ENCODE results near the gene RUSF1. TPM values are rescaled to one million over a fixed set of nuclear protein-coding genes. Genes with fewer than 3 reads are reported as not detected.
"Not testable (repeated sequence)": the region's sequence is repeated elsewhere in the genome, so short reads cannot be mapped to it uniquely, and the experiment has no call there.

Gene RUSF1
- total RNA-seq, 8 experiments from 2014 or later, result 36.8 to 82.0 (median 56.6) TPM

- no peak for ATAC-seq (replicated peaks in 6 of 8)
- in situ Hi-C loops (cut with MboI; ENCODE audit: low pct_unique_long_range_greater_than_20kb in 2 of 9, low sequenced_read_pairs in 9 of 9, unreplicated experiment in 9 of 9), result no loop called here
- Histone ChIP-seq H3K4me1 (replicated peaks in 1 of 2) (no peaks in the 10 kb centered on the region), H3K4me3 (no peak overlapping the region), H3K27ac (no peak overlapping the region)
- 75 to 100% (median 92%) methylated on average over 1 to 5 of the region's 8 CpGs; no CpG with 5 or more reads in 6 of the 10 experiments for WGBS, 10 experiments
Observed at GRCh38 chr16:31491778-31492418, 16.3 kb downstream of the RUSF1 start.

DNA sequence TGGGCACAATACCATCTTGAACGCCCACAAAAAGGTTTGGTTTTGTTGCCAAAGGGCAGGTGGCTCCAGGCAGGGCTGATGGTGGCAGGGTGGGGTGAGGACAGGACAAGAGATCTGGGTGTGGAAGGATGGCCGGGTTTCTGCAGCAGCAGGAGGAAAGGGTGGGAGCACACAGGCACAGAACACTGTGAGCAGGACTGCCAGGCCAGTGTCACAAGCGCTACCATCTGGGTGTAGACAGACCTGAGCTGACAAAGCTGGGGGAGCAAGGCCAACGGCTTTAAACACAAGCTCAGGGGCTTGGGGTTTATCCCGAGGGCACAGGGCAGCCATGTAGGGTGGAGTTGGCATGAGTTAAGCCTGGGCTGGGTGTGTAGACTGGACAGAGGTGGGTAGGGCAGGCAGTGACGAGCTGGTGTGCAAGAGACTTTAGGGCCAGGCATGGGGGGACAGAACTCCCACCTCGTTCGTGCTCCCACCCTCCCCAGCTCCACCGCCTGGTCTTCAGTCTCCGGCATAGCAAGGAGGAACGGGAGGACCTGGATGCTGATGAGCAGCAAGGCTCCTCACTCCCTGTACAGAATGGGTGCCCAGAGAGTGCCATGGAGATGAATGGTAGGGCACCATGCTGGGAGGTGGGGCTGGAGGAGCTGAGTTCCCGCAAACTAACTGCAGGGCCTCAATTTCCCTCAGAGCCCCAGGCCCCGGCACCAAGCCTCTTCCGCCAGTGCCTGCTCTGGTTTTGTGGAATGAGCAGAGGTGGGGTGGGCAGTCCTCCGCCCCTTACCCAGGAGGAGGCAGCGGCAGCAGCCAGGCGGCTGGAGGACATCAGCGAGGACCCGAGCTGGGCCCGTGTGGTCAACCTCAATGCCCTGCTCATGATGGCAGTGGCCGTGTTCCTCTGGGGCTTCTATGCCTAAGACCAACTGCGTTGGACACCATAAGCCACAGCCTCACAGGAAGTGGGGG lies 18.3 kb downstream of the RUSF1 start:
- Histone ChIP-seq H3K27ac (no peak overlapping the region), H3K4me3 (no peak overlapping the region), H3K4me1 (replicated peaks in 1 of 2) (peaks cover 0 to under 1% of the 10 kb centered on the region in 2 donors)
- 62 to 92% (median 88%) methylated on average over 6 to 15 of the region's 22 CpGs; no CpG with 5 or more reads in 6 of the 10 experiments for WGBS, 10 experiments
- in situ Hi-C loops (cut with MboI; ENCODE audit: low pct_unique_long_range_greater_than_20kb in 2 of 9, low sequenced_read_pairs in 9 of 9, unreplicated experiment in 9 of 9), result no loop called here
- no peak for ATAC-seq (replicated peaks in 6 of 8)

- in situ Hi-C loops (cut with MboI; ENCODE audit: low pct_unique_long_range_greater_than_20kb in 2 of 9, low sequenced_read_pairs in 9 of 9, unreplicated experiment in 9 of 9), result no loop called here
- H3K27ac ChIP-seq, result no peak overlapping the region
- H3K4me1 ChIP-seq (replicated peaks in 1 of 2), result peaks cover 0 to 6% of the 10 kb centered on the region in 2 donors
- 86 to 100% (median 93%) methylated on average over 1 to 4 of the region's 7 CpGs; no CpG with 5 or more reads in 5 of the 10 experiments for WGBS, 10 experiments
- H3K4me3 ChIP-seq, result no peak overlapping the region
- ATAC-seq (replicated peaks in 6 of 8), result no peak
Observed at GRCh38 chr16:31489298-31489564, 19.0 kb downstream of the RUSF1 start.

DNA sequence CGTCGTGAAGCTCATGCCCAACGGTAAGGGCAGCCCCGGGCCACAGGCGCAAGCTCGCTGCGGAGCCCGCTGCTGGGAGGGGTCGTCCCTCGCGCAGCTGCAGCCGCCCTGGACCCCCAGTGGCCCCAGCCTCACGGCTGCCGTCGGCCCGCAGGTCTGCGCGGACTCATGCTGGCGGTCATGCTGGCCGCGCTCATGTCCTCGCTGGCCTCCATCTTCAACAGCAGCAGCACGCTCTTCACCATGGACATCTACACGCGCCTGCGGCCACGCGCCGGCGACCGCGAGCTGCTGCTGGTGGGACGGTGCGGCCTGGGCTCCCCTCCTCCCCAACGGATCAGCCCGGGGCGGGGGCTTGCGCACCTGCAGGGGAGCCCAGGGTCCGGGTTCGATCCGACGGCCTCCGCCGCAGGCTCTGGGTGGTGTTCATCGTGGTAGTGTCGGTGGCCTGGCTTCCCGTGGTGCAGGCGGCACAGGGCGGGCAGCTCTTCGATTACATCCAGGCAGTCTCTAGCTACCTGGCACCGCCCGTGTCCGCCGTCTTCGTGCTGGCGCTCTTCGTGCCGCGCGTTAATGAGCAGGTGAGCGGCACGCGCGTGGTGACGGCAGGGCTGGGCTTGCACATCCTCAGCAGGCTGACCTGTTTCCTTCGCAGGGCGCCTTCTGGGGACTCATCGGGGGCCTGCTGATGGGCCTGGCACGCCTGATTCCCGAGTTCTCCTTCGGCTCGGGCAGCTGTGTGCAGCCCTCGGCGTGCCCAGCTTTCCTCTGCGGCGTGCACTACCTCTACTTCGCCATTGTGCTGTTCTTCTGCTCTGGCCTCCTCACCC lies 19.5 kb downstream of the RUSF1 start:
- ATAC-seq (replicated peaks in 6 of 8), result peak in 2 of 8 experiments; percentile 2 to 9
- H3K27ac ChIP-seq, result no peak overlapping the region
- in situ Hi-C loops (cut with MboI; ENCODE audit: low pct_unique_long_range_greater_than_20kb in 2 of 9, low sequenced_read_pairs in 9 of 9, unreplicated experiment in 9 of 9), result no loop called here
- peaks cover 0 to 6% of the 10 kb centered on the region in 2 donors for H3K4me1 ChIP-seq (replicated peaks in 1 of 2)
- 20 to 100% (median 87%) methylated on average over 1 to 7 of the region's 77 CpGs; no CpG with 5 or more reads in 6 of the 10 experiments for WGBS, 10 experiments
- H3K4me3 ChIP-seq, result peak overlapping the region; percentile 30 to 44 (median 35)

GRCh38 chr16:31487720-31488467 lies 20.3 kb downstream of the RUSF1 start:
- peaks cover 0 to 6% of the 10 kb centered on the region in 2 donors for H3K4me1 ChIP-seq (replicated peaks in 1 of 2)
- peak overlapping the region; percentile 30 to 44 (median 35) for H3K4me3 ChIP-seq
- peak; percentile 67 to 90 (median 86) for ATAC-seq (replicated peaks in 6 of 8)
- 0% methylated on average over 2 to 4 of the region's 60 CpGs; no CpG with 5 or more reads in 8 of the 10 experiments for WGBS, 10 experiments
- no peak overlapping the region for H3K27ac ChIP-seq
- in situ Hi-C loops (cut with MboI; ENCODE audit: low pct_unique_long_range_greater_than_20kb in 2 of 9, low sequenced_read_pairs in 9 of 9, unreplicated experiment in 9 of 9), result no loop called here

- 0 to 100% (median 25%) methylated on average over 1 to 26 of the region's 48 CpGs; no CpG with 5 or more reads in 1 of the 10 experiments for WGBS, 10 experiments
- Histone ChIP-seq H3K27ac (no peak overlapping the region), H3K4me3 (peak overlapping the region; percentile 30 to 44 (median 35)), H3K4me1 (replicated peaks in 1 of 2) (peaks cover 0 to 6% of the 10 kb centered on the region in 2 donors)
- in situ Hi-C loops (cut with MboI; ENCODE audit: low pct_unique_long_range_greater_than_20kb in 2 of 9, low sequenced_read_pairs in 9 of 9, unreplicated experiment in 9 of 9), result no loop called here
- ATAC-seq (replicated peaks in 6 of 8), result peak in 6 of 8 experiments; percentile 1 to 36 (median 33)
Observed at GRCh38 chr16:31487071-31487719, 21.0 kb downstream of the RUSF1 start.

- 81 to 100% (median 93%) methylated on average over 4 to 5 of the region's 5 CpGs; no CpG with 5 or more reads in 6 of the 10 experiments for WGBS, 10 experiments
- Histone ChIP-seq H3K27ac (no peak overlapping the region), H3K4me1 (replicated peaks in 1 of 2) (peaks cover 0 to 6% of the 10 kb centered on the region in 2 donors), H3K4me3 (no peak overlapping the region)
- no peak for ATAC-seq (replicated peaks in 6 of 8)
- in situ Hi-C loops (cut with MboI; ENCODE audit: low pct_unique_long_range_greater_than_20kb in 2 of 9, low sequenced_read_pairs in 9 of 9, unreplicated experiment in 9 of 9), result no loop called here
Observed at GRCh38 chr16:31486045-31486444, 22.1 kb downstream of the RUSF1 start.

- no peak for ATAC-seq (replicated peaks in 6 of 8)
- WGBS, 10 experiments, result 40 to 88% (median 58%) methylated on average over 1 to 11 of the region's 17 CpGs; no CpG with 5 or more reads in 4 of the 10 experiments
- in situ Hi-C loops (cut with MboI; ENCODE audit: low pct_unique_long_range_greater_than_20kb in 2 of 9, low sequenced_read_pairs in 9 of 9, unreplicated experiment in 9 of 9), result no loop called here
Observed at GRCh38 chr16:31485571-31485970, 22.6 kb downstream of the RUSF1 start.

GRCh38 chr16:31484491-31485171 lies 23.6 kb downstream of the RUSF1 start:
- in situ Hi-C loops (cut with MboI; ENCODE audit: low pct_unique_long_range_greater_than_20kb in 2 of 9, low sequenced_read_pairs in 9 of 9, unreplicated experiment in 9 of 9), result no loop called here

More at GRCh38 chr16:31485571-31485970, 22.6 kb downstream of the RUSF1 start:
- H3K27ac ChIP-seq, result no peak overlapping the region
- peaks cover 0 to 6% of the 10 kb centered on the region in 2 donors for H3K4me1 ChIP-seq (replicated peaks in 1 of 2)
- no peak overlapping the region for H3K4me3 ChIP-seq

GRCh38 chr16:31484048-31484447 lies 24.1 kb downstream of the RUSF1 start:
- in situ Hi-C loops (cut with MboI; ENCODE audit: low pct_unique_long_range_greater_than_20kb in 2 of 9, low sequenced_read_pairs in 9 of 9, unreplicated experiment in 9 of 9); H3K4me3 ChIP-seq; ATAC-seq (replicated peaks in 6 of 8); H3K4me1 ChIP-seq (replicated peaks in 1 of 2); H3K27ac ChIP-seq: not testable (repeated sequence)
- 51 to 88% (median 80%) methylated on average over 1 to 4 of the region's 4 CpGs; no CpG with 5 or more reads in 6 of the 10 experiments for WGBS, 10 experiments

More at GRCh38 chr16:31484491-31485171, 23.6 kb downstream of the RUSF1 start:
- ATAC-seq (replicated peaks in 6 of 8), result peak in 7 of 8 experiments; percentile 7 to 65 (median 15)
- H3K27ac ChIP-seq, result no peak overlapping the region
- peaks cover 0 to 6% of the 10 kb centered on the region in 2 donors for H3K4me1 ChIP-seq (replicated peaks in 1 of 2)
- H3K4me3 ChIP-seq, result no peak overlapping the region
- WGBS, 10 experiments, result 0 to 67% (median 11%) methylated on average over 1 to 5 of the region's 14 CpGs; no CpG with 5 or more reads in 1 of the 10 experiments

DNA sequence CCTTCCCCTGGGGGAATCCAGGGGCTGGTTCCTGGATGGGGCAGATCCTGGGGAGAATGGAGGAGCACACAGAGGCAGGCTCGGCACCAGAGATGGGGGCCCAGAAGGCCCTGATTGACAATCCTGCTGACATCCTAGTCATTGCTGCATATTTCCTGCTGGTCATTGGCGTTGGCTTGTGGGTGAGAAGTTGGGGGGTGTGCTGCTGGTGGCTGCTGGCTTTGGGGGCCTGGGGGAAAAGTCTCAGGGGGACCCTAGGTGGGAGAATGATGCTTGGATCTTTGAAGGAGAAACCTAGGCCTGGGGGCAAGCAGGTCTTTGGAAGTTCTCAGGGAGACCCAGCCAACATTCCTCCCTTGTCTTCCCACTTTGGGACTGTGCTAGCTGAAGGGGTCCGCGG lies 25.1 kb downstream of the RUSF1 start, which contains the start of gene SLC5A2:
Gene SLC5A2, plus strand, starts transcription at position 43 of the 400 bp plus-strand sequence. Its CDS starts 14 bp downstream, at position 57.
- H3K4me1 ChIP-seq (replicated peaks in 1 of 2), result peaks cover 0 to 6% of the 10 kb centered on the region in 2 donors
- 93 to 100% methylated on average over 2 of the region's 4 CpGs; no CpG with 5 or more reads in 8 of the 10 experiments for WGBS, 10 experiments
- H3K4me3 ChIP-seq, result no peak within 1 kb of the TSS
- in situ Hi-C loops (cut with MboI; ENCODE audit: low pct_unique_long_range_greater_than_20kb in 2 of 9, low sequenced_read_pairs in 9 of 9, unreplicated experiment in 9 of 9), result no loop called here
- no peak for ATAC-seq (replicated peaks in 6 of 8)
- no peak within 1 kb of the TSS for H3K27ac ChIP-seq
